Fibroblast of upper back skin (primary cell): ENCODE results near the gene RUNX1.
"Not testable (repeated sequence)": the region's sequence is repeated elsewhere in the genome, so short reads cannot be mapped to it uniquely, and the experiment has no call there.

Experiments used
- DNase-seq: peaks from one replicate; pipeline ENCODE4 v3.0.0-alpha.2; 2013

RUNX1 gene

DNA sequence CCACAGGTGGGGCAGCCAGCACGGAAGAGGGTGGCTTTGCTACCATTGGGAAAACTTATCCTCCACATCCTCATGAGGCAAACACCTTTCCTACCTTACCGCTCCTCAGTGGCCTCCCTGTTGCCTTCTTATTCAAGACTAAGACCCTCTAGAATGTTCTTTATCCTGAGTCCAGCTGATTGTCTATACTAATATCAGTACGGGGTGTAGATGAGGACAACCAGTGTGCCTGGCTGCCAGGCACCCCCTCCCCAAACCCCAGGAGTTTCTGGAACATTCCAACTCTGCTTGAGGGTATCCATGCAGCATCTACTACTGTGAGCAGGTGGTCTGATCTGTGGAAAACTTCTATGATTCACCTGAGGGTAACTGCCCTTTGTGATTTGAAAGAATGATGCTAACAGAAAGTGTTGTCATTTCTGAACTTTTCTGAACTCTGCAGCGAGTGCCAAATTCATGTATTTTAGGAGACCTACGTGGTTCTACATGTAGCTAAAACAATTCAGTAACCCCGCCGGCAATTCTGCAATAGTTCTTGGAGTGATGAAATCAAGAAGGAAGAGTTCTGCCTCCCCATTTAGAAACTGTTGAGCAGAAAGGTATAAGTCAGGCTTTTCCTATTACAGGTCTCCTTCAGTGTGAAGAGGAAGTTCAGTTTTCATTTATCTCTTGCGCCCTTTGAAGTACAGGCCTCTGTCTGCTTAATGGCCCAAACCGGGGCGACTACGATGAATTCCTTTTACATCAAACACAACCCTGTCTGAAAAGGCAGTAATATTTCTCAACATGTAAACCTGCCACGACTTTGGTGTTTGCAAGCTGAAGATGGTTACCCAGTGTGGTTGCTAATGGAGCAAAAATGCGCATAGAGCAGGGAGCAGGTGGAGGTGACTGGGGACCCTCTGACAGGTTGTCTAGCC lies 80.4 kb downstream of the RUNX1 start:
- no peak for DNase-seq

DNA sequence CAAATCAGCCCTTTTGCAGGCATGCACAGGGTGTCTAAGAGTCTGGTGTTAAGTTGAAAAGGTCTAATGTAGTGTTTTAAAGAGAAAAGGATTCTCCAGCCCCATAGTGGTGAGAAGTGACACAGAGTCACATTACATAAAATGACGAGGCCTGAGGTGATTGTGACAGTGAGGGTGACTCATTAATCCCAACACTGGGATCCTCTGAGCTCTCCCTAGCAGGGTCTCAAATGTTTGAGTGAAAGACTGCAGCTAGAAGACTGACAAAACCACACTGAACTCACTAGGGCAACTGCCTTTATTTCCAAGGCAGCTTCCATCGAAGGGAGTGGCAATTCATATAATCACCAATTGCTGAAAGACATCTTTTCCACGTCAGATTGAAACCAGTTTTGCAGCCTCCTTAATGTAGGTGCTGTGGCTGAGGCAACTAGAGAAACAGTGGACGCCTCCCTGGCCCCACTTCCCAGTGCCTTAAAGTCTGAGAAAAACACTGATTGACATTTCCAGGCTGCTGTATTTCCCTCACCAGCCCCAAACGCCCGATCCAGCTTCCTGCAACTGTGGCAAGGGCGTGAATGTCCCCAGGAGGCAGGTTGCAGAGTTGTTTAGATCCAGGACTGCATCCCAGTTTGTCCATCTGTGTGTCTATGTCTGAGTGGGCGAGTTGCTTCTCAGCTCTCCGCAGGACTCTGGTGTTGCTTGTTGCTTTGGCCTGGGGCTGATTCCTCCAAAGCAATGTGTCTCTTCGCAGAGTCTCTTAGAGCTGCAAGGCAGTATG lies 81.4 kb downstream of the RUNX1 start:
- no peak for DNase-seq

DNA sequence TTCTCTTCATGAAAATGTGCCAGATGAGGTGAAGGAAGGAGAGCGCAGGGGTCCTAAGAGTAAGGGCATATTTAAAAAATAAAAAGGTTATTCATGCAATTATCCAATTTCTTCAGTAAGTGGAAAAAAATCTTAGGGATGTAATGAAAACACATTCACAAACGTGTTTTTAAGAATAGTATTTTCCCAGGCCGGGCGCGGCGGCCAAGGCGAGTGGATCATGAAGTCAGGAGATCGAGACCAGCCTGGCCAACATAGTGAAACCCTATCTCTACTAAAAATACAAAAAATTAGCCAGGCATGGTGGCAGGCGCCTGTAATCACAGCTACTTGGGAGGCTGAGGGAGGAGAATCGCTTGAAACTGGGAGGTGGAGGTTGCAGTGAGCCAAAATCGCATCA lies 82.2 kb downstream of the RUNX1 start:
- DNase-seq, result not testable (repeated sequence)

DNA sequence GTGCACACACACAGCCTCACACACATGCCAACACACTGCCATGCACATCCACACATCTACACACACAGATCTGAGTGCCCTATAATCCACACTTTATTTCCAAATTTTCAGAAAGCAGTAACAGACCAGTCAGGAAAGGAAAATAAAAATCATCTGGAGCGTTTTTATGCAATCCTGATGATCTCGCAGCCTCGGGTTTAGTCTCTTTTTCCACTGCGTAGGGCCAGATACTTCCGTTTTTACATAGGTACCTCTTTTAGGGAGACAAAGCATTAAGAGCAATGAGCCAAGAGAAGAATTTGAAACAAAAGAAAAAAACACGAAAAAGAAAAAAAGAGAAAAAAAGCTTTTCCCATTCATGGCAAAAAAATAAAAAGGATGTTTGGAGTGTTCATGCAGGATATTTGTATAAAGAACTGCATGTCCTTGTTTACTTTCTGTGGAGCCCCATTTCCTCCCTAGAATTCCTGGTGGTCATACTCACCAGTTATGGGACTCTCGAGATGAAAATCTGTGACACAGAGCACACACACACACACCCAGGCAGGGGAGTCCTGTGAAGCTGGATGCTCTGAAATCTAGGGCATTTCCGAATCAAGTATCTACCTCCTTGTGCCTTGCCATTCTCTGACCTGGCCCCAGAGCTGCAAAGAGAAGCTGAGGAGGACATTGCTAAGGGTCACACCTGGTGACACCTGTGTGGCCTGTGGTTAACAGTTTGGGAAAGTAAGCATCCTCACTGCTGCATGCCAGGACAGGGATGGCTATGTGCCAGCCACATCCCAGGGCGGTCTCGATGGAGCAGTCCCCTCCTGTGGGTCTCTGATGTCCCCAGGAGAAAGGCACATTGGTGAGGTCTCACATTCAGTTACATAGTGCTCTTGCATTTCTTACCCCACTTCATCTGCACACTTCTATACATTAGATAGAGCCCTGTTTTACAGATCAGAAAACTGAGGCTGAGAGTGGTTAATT lies 83.6 kb downstream of the RUNX1 start:
- peak; percentile 57 for DNase-seq

DNA sequence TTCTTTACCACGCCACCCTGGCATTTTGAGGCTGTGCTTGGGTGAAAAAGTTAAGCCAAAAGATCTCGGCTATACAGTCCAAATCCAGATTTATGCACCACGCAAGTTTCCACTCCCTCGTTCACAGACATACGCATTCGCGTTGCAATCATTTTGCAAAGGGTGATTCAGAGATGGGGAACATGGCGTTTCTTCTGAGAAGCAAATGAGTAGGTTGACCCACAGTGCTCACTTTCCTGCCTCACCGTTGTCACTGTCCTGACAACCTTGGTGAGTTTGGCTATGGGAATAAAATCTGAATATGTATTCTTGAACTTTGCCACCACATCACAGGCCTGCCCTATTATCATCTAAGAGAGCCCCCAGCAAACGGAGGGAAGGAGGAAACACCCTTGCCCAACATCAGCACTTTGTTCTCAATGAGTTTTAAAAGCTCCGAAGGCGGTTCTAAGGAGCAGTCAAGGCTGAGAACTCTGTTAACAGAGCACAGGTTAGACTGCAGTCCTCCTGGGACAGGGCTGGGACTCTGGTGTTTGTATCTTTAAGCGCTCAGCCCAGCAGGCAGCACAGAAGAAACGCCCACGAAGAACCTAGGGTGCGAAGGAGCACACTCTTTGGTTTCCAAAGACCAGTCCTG lies 86.4 kb downstream of the RUNX1 start:
- DNase-seq, result no peak

DNA sequence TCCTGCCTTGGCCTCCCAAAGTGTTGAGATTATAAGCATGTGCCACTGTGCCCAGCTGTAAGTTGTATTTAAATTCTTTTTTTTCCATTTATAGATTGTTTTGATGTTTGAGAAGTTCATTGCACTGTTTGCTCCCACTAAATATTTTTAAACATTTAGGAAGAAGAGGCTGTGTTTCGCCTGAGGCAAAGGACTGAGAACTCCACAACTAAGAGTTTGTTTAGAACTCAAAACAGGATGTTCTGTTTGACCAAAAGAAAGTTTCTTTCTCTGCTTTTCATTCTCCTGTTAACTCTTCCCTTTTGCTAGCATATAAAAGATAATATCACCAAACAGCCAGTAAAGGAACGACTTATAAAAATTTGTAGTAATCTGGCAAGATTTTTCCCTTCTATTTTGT lies 87.0 kb downstream of the RUNX1 start:
- DNase-seq, result no peak

DNA sequence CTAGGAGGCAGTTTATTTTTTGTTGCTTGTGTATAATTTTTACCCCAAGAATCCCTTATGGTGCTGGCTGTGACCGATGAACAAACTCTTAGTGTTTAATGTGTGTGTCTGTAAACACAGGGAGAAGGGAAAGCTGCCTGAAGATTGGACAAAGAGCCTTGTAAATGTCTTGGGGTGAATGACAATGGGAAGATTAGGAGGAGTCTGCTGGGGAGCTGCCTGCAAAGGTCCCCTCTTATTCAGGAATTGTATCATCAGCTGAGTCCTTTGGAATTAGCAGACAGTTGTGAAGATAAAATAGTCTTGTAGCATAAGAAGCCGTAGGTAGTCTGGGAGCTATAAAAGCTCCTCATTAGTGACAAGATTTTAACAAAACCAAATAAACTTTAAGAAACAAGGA lies 88.4 kb downstream of the RUNX1 start:
- no peak for DNase-seq

DNA sequence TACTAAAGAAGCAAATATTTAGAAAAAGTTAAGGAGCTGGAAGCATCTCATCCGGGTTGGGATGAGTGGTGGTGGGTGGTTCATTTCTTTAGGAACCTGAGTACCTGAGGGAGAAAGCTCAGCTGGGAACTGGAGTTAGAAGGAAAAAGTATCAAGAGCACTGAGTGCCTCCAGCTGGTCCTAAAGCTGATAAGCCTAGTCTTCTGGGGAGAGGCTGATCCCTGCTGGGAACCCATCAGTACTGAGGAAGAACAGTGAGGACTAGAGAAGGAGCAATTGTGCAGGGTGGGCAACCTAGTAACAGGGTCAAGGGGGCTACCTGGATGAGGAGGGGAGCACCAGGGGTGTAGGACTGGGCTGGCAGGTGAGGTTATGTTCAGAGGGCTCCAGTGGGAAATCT lies 89.5 kb downstream of the RUNX1 start:
- no peak for DNase-seq

DNA sequence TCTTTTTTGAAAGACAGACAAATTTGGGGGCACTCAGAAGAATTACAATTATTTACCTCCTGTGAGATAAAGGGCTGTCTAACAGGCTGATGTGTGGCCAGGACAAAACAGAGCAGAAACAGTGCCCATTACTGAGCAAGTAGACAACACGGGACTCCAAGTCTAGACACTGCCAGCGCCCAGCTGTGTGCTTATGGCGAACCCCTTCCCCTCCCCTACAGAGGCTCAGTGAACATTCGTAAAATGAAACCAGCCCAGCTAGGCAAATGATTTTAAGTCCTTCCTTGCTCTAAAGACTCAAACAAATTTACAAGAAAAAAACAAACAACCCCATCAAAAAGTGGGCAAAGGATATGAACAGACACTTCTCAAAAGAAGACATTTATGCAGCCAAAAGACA lies 91.1 kb downstream of the RUNX1 start:
- no peak for DNase-seq

DNA sequence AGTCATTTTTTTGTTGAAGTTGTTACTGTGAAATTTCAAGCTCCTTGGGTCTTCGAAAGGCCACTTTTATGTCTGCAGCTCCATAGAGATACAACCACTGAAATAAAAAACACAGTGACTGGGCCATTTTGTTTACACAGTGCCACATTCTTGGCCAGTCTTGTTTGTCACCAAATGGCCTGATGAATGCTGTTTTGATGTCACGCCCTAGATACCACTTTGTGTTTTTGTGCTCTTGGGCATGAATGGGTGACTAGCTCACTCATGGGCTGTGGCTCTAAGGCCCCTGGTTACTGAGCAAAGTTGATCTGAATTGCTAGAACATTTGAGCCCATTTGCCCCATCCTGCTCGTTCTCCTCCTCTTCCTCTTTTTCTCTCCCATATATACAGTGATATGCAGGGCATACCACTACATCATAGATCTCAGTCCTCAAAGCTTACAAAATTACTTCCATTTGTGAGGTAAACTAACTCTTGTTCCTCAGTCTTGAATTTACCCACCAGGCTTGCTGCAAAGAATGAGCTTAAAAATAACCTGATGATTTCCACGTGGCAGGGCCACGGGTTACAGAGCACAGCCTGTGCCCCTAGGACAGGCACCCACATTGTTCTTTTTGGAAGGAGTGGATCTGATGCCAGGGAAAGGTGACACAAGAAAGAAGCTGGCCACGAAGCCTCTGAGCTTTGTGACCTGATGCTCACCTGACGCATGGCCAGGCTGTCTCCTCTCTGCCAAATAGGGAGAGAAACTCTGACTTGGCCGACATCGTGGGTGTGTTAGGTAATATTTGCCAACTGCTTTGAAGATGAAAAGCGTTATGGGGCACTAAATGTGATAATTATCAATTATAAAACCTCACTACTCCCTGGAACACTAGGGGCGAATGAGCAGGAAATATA lies 92.4 kb downstream of the RUNX1 start:
- no peak for DNase-seq

DNA sequence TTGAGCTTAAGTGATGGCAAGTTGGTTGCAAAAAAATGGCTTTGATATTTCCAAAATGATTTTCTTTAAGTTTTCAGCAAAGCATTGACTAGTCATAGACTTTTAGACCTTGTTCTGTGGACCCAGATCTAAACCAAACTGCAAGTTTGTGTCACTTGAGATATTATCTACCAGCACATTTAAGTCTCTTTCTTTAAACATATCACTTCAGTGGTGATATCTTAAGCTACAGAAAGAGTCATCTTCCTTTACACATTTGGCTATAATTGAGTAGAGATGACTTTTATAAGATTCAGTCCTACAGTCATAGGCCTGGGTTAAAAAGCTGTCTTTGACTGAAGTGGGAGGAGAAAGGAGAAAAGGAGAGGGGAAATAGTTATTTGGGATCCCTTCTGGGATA lies 95.2 kb downstream of the RUNX1 start:
- no peak for DNase-seq

DNA sequence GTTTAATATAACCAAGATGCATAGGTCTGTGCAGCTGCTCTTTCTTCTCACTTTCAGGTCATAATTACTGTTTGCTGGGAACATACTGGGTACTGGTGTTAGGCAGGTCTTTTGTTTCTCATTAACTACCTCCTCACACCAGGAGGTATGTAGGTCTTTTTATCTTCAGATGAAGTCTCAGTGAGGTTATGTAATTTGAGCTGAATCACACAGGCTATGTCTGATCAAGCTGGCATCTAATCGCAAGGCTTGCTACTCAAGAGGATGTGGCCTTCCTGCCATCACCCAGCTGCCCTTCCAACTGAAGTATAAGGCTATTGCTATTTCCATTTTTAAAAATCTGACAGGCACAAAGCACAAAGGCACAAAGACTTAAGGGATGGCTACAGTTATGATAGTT lies 96.4 kb downstream of the RUNX1 start:
- no peak for DNase-seq

DNA sequence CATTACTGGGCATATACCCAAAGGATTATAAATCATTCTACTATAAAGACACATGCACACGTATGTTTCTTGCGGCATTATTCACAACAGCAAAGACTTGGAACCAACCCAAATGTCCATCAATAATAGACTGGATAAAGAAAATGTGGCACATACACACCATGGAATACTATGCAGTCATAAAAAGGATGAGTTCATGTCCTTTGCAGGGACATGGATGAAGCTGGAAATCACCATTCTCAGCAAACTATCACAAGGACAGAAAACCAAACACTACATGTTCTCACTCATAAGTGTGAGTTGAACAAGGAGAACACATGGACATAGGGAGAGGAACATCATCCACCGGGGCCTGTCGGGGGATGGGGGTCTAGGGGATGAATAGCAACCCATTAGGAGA lies 97.2 kb downstream of the RUNX1 start:
- DNase-seq, result not testable (repeated sequence)

DNA sequence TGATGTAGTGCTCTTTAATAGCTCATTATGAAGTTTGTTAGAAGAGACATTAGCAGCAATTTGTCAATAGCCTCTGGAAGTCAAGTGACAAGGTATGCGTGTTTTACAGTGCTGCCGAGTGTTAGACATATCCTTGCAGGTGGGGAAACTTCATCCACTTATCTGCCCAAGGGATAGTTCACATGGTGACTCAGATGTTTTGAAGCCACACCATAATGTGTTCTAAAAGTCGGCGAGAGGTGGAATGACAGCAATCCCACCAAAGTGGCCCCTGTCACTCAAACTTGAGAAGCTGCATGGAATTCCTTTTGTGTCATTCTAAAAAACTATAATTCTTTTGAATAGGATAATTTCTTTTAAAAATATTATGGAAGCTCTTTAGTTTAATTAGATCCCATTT lies 98.1 kb downstream of the RUNX1 start:
- no peak for DNase-seq

DNA sequence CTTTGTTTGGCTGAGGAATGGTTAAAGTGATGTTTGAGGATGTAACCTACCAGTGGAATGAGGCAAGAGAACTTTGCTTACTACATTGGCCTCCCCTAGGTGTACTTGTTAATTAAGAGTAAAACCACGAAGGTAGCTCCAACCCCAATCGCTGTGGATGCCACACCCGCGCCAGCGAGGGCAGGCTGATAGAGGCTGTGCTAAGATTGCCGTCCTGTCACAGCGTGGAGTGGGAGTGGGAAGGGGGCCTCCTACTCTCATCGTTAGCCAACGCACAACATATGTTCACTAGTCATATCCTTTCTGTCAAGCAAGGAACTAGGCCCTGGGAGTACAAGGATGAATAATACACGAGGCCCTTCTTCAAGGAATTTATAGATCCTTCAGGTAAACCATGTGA lies 99.6 kb downstream of the RUNX1 start:
- DNase-seq, result no peak

DNA sequence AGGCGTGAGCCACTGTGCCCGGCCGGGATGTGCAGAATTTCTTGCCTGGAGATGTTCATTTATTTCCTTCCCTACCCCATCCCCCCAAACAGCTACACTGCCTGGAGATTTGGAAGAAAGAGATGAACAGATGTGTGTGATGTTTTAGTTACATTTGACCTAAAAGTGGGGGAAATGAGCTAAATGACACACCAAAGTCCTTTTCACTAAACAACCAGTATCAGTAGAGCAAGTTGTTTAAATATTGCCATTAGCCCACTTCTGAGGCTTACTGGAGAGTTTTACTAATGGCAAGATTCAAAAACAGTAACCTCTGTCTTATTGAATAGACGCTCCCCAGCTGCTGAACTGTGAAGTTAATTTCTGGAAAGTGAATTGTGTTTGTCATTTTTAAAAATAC lies 100.1 kb downstream of the RUNX1 start:
- DNase-seq, result no peak

DNA sequence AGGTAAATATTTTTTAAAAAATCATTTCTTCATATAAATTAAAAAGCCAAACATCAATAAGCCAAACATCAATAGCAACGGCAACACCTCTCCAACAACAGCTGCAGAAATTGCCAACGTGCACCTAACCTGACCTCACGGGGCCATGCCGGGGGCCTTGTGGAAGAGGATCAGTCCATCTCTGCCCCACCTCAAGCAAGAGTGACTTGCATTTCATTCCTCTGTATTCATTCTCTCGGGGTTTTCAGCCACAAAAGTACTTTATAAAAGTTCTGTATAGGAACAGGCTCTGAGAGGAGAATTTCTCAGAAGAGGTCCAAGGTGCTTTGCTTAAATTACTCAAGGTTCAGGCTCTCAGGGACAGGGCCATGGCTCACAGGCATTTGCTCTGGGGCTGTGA lies 100.9 kb downstream of the RUNX1 start:
- DNase-seq, result no peak

DNA sequence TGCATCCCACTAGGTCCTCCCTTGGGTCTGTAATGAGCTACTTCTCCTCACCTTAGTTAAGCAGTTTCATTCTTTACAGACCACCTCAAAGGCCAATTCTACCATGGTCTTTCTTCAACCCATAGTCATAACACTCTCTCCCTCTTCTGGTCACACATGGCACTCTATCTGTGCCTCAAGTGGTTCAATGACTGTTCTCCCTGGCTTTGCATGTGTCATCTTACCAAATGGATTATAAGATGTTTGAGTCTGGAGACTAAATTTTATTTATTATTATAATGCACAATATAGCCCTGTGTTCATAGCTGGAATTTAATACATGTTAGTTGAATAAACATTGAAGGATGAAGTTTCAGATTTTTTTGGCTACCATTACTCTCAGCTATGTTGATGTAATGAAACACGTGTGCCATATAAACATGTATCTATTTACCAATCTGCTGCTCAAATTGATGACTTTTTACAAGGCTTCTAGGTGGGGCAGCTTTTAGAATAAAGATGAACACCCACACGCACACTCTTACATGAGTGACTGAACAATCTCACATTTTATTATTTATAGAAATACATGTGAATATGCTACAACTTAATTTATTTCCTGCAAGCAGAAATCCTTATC lies 102.1 kb downstream of the RUNX1 start:
- no peak for DNase-seq

DNA sequence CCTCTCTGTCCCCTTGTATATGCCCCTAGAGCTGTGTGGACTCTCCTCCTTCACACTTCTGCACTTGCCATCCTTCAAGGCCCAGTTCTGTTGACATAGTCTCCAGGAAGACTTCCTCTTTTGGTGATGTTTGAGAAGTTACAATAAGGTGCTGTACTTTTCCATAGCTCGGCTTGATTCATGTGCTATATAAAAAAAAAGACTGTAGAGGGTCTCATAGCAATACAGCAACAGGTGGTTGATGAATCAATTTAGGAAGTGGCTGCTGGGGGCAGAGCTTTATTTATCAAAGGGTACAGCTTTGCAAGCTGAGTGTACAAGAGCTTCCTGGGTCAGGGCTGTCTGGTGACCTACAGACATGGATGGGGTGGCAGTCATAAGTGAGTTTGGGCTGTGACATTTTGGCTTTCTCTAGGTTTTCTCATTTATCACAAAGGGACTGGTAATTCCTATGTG lies 102.7 kb downstream of the RUNX1 start:
- no peak for DNase-seq

DNA sequence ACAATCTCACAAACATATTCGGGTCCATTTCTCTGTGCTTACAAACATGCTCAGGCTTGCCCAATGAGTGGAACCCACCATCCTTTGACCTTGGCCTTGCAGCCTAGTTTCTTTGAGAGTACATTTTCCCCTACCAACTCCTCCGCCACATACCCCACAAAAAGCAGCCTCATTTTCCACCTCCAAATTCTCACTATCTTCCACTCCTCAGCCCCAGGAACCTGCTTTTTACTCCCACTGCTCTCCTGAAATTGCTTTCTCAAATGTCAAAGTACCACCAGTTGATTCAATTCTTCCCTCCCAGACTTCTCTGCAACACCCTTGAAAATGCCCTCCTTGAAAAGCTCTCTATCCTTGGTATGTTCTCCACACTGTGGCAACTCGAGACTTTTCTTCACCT lies 103.8 kb downstream of the RUNX1 start:
- DNase-seq, result no peak
